Endodermal cell (in vitro differentiated cells): ENCODE measurements around the gene PCCA. TPM values are rescaled to one million over a fixed set of nuclear protein-coding genes. Genes with fewer than 3 reads are reported as not detected.

Experiments used
- DNase-seq: peaks from one replicate; pipeline ENCODE4 v3.0.0-alpha.2; 2017
- H3K27ac ChIP-seq: 2 replicates; pipeline ENCODE4 v1.5.1; 2013; ENCODE audit warnings: mild to moderate bottlenecking, low read depth, low read length, moderate library complexity
- H3K27me3 ChIP-seq: 2 replicates; pipeline ENCODE4 v1.6.1; 2013; ENCODE audit warnings: mild to moderate bottlenecking, low read length, moderate library complexity; ENCODE audit not compliant: insufficient read depth, control insufficient read depth, poor library complexity, severe bottlenecking
- H3K36me3 ChIP-seq: 2 replicates; pipeline ENCODE4 v1.7.0; 2013; ENCODE audit warnings: mild to moderate bottlenecking, low read length, moderate library complexity; ENCODE audit not compliant: control insufficient read depth, insufficient read depth
- H3K4me1 ChIP-seq: one replicate; pipeline ENCODE4 v1.7.0; 2013; ENCODE audit warnings: low read length; ENCODE audit not compliant: control insufficient read depth, insufficient read depth
- H3K4me3 ChIP-seq: 2 replicates; pipeline ENCODE4 v1.5.1; 2013; ENCODE audit warnings: mild to moderate bottlenecking, low read length, moderate library complexity
- H3K9ac ChIP-seq: 2 replicates; pipeline ENCODE4 v1.6.1; 2013; ENCODE audit warnings: mild to moderate bottlenecking, low read length, moderate library complexity; ENCODE audit not compliant: poor library complexity, severe bottlenecking; ENCODE audit errors: extremely low read depth
- H3K9me3 ChIP-seq: 2 replicates; pipeline ENCODE4 v1.6.1; 2013; ENCODE audit warnings: mild to moderate bottlenecking, low read length, moderate library complexity; ENCODE audit not compliant: control insufficient read depth
- H3K27ac Mint-ChIP-seq: 2 replicates; pipeline ENCODE4 v1.8.0; 2020; ENCODE audit warnings: mixed read lengths
- H3K27me3 Mint-ChIP-seq: 2 replicates; pipeline ENCODE4 v1.8.0; 2021; ENCODE audit warnings: mild to moderate bottlenecking, mixed read lengths; ENCODE audit not compliant: insufficient read depth
- H3K36me3 Mint-ChIP-seq: 2 replicates; pipeline ENCODE4 v1.8.0; 2020; ENCODE audit warnings: low read depth, mixed read lengths
- H3K4me1 Mint-ChIP-seq: 2 replicates; pipeline ENCODE4 v1.8.0; 2020; ENCODE audit warnings: mixed read lengths
- H3K4me3 Mint-ChIP-seq: 2 replicates; pipeline ENCODE4 v1.8.0; 2020; ENCODE audit warnings: mild to moderate bottlenecking, moderate library complexity, mixed read lengths
- H3K9me3 Mint-ChIP-seq: 2 replicates; pipeline ENCODE4 v1.8.0; 2020; ENCODE audit warnings: mild to moderate bottlenecking, mixed read lengths
- WGBS, 2 experiments: methylation state at CpG; one replicate each; pipeline versions ENCODE4 v1.1.5 to v1.1.7; 2013; ENCODE audit warnings: missing lambda C conversion rate in 2 of 2, mixed read lengths in 1 of 2; ENCODE audit not compliant: insufficient coverage in 1 of 2, insufficient read length in 1 of 2; 5-methylcytosine and 5-hydroxymethylcytosine counted together
- total RNA-seq, 2 donors: library from RNA; stranded (reverse); fragmentation: NEBNext Ultra II Directional in 1 of 2; extraction: Animal tissue kit (Norgen Biotek cat#: 25700) in 1 of 2; gene quantifications; 2 replicates in 1 of 2; 3 replicates in 1 of 2; pipeline ENCODE4 v1.2.1, GENCODE V29; 2021
- TF ChIP-seq, protein P1 (sequence below): fragments of 200-600 bp; sonication (generic); conservative IDR thresholded peaks from 2 replicates; pipeline ENCODE4 v1.5.0; 2021; ENCODE audit warnings: antibody characterized with exemption, mild to moderate bottlenecking

PCCA gene
- total RNA-seq, 2 donors from 2014 or later, result 60.2 to 67.2 TPM

DNA sequence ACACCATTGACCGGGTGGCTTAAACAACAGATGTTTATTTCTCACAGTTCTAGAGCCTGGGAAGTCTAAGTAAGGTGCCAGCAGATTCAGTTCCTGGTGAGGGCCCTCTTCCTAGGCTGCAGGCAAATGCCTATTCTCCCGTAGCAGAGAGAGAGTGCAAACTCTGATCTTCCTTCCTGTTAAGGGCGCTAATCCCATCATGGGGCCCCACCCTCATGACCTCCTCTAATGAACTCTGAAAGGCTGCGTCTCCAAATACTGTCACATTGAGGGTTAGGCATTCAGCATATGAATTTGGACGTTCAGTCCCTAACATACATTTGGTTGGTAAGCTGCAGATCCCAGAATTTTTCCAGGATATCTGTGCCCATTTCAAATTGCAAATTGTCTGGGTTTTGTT lies 370.9 kb downstream of the PCCA start:
- Histone ChIP-seq H3K4me3 (no peak overlapping the region), H3K9ac (no peak overlapping the region), H3K4me1 (peaks cover 13% of the 10 kb centered on the region), H3K27ac (no peak overlapping the region), H3K36me3 (peaks cover 23% of the 10 kb centered on the region), H3K9me3 (peaks cover 12% of the 10 kb centered on the region), H3K27me3 (no peaks in the 10 kb centered on the region)
- no peak overlapping the region for H3K4me3 Mint-ChIP-seq
- no peaks in the 10 kb centered on the region for H3K27me3 Mint-ChIP-seq
- H3K4me1 Mint-ChIP-seq, result peaks cover 29% of the 10 kb centered on the region
- 93 to 100% methylated on average over 5 of the region's 5 CpGs for WGBS, 2 experiments
- TF ChIP-seq, protein P1, sequence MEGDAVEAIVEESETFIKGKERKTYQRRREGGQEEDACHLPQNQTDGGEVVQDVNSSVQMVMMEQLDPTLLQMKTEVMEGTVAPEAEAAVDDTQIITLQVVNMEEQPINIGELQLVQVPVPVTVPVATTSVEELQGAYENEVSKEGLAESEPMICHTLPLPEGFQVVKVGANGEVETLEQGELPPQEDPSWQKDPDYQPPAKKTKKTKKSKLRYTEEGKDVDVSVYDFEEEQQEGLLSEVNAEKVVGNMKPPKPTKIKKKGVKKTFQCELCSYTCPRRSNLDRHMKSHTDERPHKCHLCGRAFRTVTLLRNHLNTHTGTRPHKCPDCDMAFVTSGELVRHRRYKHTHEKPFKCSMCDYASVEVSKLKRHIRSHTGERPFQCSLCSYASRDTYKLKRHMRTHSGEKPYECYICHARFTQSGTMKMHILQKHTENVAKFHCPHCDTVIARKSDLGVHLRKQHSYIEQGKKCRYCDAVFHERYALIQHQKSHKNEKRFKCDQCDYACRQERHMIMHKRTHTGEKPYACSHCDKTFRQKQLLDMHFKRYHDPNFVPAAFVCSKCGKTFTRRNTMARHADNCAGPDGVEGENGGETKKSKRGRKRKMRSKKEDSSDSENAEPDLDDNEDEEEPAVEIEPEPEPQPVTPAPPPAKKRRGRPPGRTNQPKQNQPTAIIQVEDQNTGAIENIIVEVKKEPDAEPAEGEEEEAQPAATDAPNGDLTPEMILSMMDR, result no peak
- H3K9me3 Mint-ChIP-seq, result peaks cover 5% of the 10 kb centered on the region
- no peak overlapping the region for H3K27ac Mint-ChIP-seq
- peaks cover 23% of the 10 kb centered on the region for H3K36me3 Mint-ChIP-seq
- no peak for DNase-seq

DNA sequence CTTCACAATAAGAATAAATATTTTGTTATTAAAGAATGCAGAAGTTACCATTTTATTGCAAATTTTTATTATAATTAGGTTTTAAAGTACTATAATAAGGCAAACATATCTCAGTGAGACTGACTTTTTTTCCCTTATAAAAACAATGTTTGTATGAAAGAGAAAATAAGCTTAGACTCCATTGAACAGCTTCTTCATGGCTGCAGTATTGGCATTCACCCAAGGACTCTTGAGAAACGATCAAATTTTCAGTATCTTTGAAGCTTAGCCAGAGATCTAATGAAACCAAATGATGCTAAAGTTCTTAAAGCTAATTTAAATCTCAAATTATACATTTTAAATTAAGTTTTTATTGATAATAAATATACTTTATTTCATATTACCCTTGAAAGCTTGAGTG lies 371.4 kb downstream of the PCCA start:
- no peak overlapping the region for H3K27ac Mint-ChIP-seq
- 96% methylated on average over 1 of the region's 1 CpG; no CpG with 5 or more reads in 1 of the 2 experiments for WGBS, 2 experiments
- Histone ChIP-seq H3K9me3 (peaks cover 12% of the 10 kb centered on the region), H3K27ac (no peak overlapping the region), H3K36me3 (peaks cover 18% of the 10 kb centered on the region), H3K9ac (no peak overlapping the region), H3K4me3 (no peak overlapping the region), H3K27me3 (no peaks in the 10 kb centered on the region), H3K4me1 (peaks cover 13% of the 10 kb centered on the region)
- H3K27me3 Mint-ChIP-seq, result no peaks in the 10 kb centered on the region
- no peak overlapping the region for H3K4me3 Mint-ChIP-seq
- H3K9me3 Mint-ChIP-seq, result peaks cover 5% of the 10 kb centered on the region
- no peak for DNase-seq
- TF ChIP-seq, protein P1, result no peak
- H3K4me1 Mint-ChIP-seq, result peaks cover 30% of the 10 kb centered on the region
- H3K36me3 Mint-ChIP-seq, result peaks cover 20% of the 10 kb centered on the region

DNA sequence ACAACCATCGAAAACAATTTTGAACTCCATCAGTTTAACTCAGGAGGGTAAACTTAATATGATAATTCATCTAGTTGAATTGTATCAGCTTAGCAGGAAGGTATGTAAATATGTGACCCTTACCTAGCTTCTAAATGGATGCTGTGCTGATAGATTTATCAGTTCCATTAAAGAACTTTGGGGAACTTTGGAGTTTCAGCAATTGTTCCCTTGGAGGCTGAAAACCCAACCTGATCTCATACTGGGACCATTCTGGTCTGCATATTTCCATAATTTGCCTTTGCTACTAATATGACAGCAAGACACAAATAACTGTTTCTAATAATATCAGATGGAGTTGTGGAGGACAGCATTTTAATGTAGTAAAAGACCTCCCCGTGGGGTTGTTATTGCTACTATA lies 371.9 kb downstream of the PCCA start:
- Histone ChIP-seq H3K27me3 (no peaks in the 10 kb centered on the region), H3K27ac (no peak overlapping the region), H3K9me3 (peaks cover 12% of the 10 kb centered on the region), H3K9ac (no peak overlapping the region), H3K36me3 (peaks cover 15% of the 10 kb centered on the region), H3K4me1 (peaks cover 13% of the 10 kb centered on the region), H3K4me3 (no peak overlapping the region)
- Mint-ChIP-seq H3K27ac (no peak overlapping the region), H3K27me3 (no peaks in the 10 kb centered on the region), H3K36me3 (peaks cover 19% of the 10 kb centered on the region), H3K4me3 (no peak overlapping the region), H3K9me3 (peaks cover 5% of the 10 kb centered on the region), H3K4me1 (peaks cover 30% of the 10 kb centered on the region)
- TF ChIP-seq, protein P1, result no peak
- no peak for DNase-seq
- WGBS, 2 experiments, result 93 to 100% methylated on average over 1 to 2 of the region's 2 CpGs
